HepG2 (cell line): Measurements from ENCODE around the gene PTPRE.

ENCODE experiments used
- ATRX ChIP-seq: sonication (generic); formaldehyde crosslinking; IDR thresholded peaks from 2 replicates; pipeline ENCODE4 v1.4.0; 2020; ENCODE audit warnings: missing genetic modification reagents, borderline replicate concordance
- ETV6 ChIP-seq: sonication (generic); formaldehyde crosslinking; conservative IDR thresholded peaks from 2 replicates; pipeline ENCODE4 v1.4.0; 2020; ENCODE audit warnings: missing genetic modification reagents
- TAF1 ChIP-seq: sonication (generic); formaldehyde crosslinking; IDR thresholded peaks from 2 replicates; pipeline ENCODE4 v1.4.0; 2020; ENCODE audit warnings: missing genetic modification reagents
- U2AF2 ChIP-seq: fragments of 200-400 bp; formaldehyde crosslinking; IDR thresholded peaks from 2 replicates; pipeline ENCODE4 v1.6.1; 2017; ENCODE audit warnings: low read depth, mild to moderate bottlenecking, low read length
- ZNF660 ChIP-seq: sonication (generic); formaldehyde crosslinking; IDR thresholded peaks from 2 replicates; pipeline ENCODE4 v1.5.1; 2020; ENCODE audit warnings: mild to moderate bottlenecking, low read depth, missing genetic modification reagents, borderline replicate concordance

DNA sequence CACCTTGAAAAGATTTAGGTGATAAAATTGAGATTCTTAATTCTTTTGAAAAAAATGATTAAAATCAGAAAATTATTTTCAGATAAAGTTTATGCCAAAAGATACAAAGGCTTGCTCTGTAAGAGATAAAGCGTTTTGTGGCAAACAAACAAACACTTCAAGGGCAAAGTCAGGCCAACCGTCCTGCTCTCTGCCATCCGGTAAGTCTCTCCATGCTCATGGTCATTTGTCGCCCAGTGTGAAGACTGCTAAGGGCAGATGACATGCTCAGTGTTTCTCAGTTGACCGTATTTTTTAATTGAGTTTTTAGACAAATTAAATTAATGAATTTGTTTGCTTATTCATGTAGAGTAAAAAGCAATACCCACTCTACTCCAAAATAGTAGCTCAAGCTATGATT lies 60.0 kb downstream of the PTPRE start:
- TF ChIP-seq TAF1 (CRISPR knock-in tag), result no peak
- no peak for TF ChIP-seq U2AF2
- TF ChIP-seq ETV6, result no peak
- no peak for TF ChIP-seq ATRX (CRISPR knock-in tag)
- no peak for TF ChIP-seq ZNF660
